Neuron (in vitro differentiated cells): Measurements from ENCODE around the gene AGAP1.

Experiments
- H2AFZ ChIP-seq: one replicate; pipeline ENCODE4 v1.6.1; 2013; ENCODE audit warnings: low read depth, mild to moderate bottlenecking, inconsistent platforms, low read length, moderate library complexity
- H3K27me3 ChIP-seq: one replicate; pipeline ENCODE4 v1.6.1; 2013; ENCODE audit warnings: low read length; ENCODE audit not compliant: insufficient read depth
- H3K36me3 ChIP-seq: one replicate; pipeline ENCODE4 v1.6.1; 2013; ENCODE audit warnings: low read length; ENCODE audit not compliant: insufficient read depth
- H3K4me1 ChIP-seq: one replicate; pipeline ENCODE4 v1.6.1; 2013; ENCODE audit warnings: low read length; ENCODE audit not compliant: insufficient read depth
- H3K4me3 ChIP-seq: 2 replicates; pipeline ENCODE4 v1.5.1; 2013; ENCODE audit warnings: mild to moderate bottlenecking, low read length, moderate library complexity
- H3K9me3 ChIP-seq: one replicate; pipeline ENCODE4 v1.6.1; 2013; ENCODE audit warnings: low read length

AGAP1 gene

DNA sequence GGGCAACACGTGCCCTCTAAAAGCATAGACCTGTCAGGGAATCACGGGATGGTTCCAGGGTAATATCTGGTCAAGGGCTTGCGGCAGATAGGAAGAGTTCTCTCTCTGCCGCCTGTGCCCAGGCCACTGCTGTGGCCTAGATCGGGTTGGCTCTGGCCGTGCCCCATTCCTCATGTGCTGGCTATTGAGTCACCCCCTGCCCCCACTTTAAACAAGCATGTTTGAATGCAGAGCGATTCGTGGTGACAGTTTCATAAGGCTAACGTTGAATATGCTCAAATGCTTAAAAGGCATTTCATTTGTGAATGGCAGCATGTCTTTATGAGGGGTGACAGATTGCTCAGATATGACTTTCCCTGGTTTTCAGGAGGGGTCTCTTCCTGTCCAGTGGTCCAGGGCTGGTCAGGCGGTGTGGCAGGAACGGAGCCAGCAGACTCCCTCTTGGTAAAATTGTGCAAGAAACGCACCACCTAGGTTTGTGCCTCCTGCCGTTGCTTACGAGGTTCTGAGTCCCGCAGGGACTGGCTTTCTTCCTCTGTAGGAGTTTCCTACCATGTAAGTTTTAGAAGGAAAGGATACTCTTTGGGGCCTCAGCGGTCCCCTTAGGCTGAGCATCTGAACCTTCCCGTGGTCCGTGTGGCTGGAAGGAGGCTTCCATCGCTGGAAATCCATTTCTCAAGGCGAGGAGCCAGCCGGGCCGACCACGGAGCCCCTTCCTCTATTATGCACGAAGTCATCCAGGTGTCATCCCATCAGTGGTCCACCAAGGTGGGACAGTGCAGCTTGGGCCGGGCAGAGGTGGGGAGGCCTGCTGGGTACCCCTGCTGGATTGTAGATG is 50.2 kb downstream of the AGAP1 start:
- no peaks in the 10 kb centered on the region for H3K36me3 ChIP-seq
- no peak overlapping the region for H2AFZ ChIP-seq
- no peaks in the 10 kb centered on the region for H3K9me3 ChIP-seq
- H3K27me3 ChIP-seq, result no peaks in the 10 kb centered on the region
- H3K4me3 ChIP-seq, result no peak overlapping the region
- no peaks in the 10 kb centered on the region for H3K4me1 ChIP-seq

- Histone ChIP-seq H3K27me3 (no peaks in the 10 kb centered on the region), H3K36me3 (no peaks in the 10 kb centered on the region), H3K4me3 (no peak overlapping the region), H3K9me3 (no peaks in the 10 kb centered on the region), H3K4me1 (no peaks in the 10 kb centered on the region), H2AFZ (no peak overlapping the region)
Observed at GRCh38 chr2:235544689-235544969, 50.8 kb downstream of the AGAP1 start.

- Histone ChIP-seq H3K9me3 (no peaks in the 10 kb centered on the region), H3K27me3 (no peaks in the 10 kb centered on the region), H3K36me3 (no peaks in the 10 kb centered on the region), H3K4me1 (no peaks in the 10 kb centered on the region), H3K4me3 (no peak overlapping the region), H2AFZ (no peak overlapping the region)
Observed at GRCh38 chr2:235545339-235546150, 51.7 kb downstream of the AGAP1 start.

DNA sequence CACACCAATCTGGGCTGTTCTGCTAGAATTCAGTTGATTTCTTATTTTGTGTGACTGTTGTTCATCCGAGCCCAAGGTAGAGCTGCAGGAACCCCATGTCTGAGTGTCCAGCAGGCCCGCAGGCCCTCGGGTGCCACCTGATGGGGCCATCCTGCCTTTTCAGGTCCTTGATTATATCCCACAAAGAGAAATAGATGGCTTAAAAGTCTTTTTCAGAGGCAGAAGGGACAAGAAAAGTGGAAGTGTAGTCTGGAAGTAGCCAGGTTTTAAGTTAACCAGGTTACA is 52.2 kb downstream of the AGAP1 start:
- no peak overlapping the region for H3K4me3 ChIP-seq
- H3K27me3 ChIP-seq, result no peaks in the 10 kb centered on the region
- no peaks in the 10 kb centered on the region for H3K4me1 ChIP-seq
- no peak overlapping the region for H2AFZ ChIP-seq
- H3K9me3 ChIP-seq, result no peaks in the 10 kb centered on the region
- H3K36me3 ChIP-seq, result no peaks in the 10 kb centered on the region

GRCh38 chr2:235546436-235546835 is 52.6 kb downstream of the AGAP1 start:
- no peak overlapping the region for H2AFZ ChIP-seq
- no peaks in the 10 kb centered on the region for H3K36me3 ChIP-seq
- peaks cover under 1% of the 10 kb centered on the region for H3K4me1 ChIP-seq
- H3K4me3 ChIP-seq, result no peak overlapping the region
- H3K27me3 ChIP-seq, result no peaks in the 10 kb centered on the region
- no peaks in the 10 kb centered on the region for H3K9me3 ChIP-seq

DNA sequence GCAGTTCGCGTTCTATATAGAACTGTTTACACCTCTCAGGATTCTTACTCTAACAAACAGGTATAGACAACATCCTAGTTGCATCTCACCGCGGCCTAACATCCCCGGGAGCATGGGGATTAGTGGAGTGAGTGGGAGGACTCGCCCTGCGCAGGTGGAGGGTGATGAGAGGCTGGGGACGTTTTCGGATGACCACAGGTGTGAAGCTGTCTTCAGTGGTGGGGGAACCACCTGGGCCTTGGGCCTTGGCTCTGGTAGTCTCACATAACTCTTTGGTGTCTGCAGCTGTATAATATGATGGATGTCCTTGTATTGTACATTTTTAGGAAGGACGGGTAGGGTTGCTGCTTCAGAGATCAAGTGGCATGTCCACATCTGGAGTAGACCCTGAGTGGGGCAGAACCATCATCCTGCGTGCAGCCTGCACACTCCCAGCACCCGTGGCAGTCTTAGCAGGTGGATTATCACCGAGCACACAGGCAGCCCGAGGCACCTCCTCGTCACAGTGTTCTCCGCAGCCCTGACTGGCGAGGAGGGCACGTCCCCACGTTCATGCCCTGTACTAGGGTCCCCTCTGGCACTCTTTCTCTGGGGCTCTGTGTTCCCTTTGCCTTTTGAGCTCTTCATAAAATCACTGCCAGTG is 56.0 kb downstream of the AGAP1 start:
- Histone ChIP-seq H3K4me3 (no peak overlapping the region), H3K27me3 (no peaks in the 10 kb centered on the region), H2AFZ (no peak overlapping the region), H3K36me3 (no peaks in the 10 kb centered on the region), H3K4me1 (peaks cover 4% of the 10 kb centered on the region), H3K9me3 (no peaks in the 10 kb centered on the region)

- no peaks in the 10 kb centered on the region for H3K27me3 ChIP-seq
Observed at GRCh38 chr2:235550378-235550760, 56.5 kb downstream of the AGAP1 start.

GRCh38 chr2:235550946-235551345 is 57.1 kb downstream of the AGAP1 start:
- H3K27me3 ChIP-seq, result no peaks in the 10 kb centered on the region

More at GRCh38 chr2:235550378-235550760, 56.5 kb downstream of the AGAP1 start:
- Histone ChIP-seq H3K4me3 (no peak overlapping the region), H3K4me1 (peaks cover 4% of the 10 kb centered on the region), H3K36me3 (no peaks in the 10 kb centered on the region), H3K9me3 (no peaks in the 10 kb centered on the region), H2AFZ (no peak overlapping the region)

DNA sequence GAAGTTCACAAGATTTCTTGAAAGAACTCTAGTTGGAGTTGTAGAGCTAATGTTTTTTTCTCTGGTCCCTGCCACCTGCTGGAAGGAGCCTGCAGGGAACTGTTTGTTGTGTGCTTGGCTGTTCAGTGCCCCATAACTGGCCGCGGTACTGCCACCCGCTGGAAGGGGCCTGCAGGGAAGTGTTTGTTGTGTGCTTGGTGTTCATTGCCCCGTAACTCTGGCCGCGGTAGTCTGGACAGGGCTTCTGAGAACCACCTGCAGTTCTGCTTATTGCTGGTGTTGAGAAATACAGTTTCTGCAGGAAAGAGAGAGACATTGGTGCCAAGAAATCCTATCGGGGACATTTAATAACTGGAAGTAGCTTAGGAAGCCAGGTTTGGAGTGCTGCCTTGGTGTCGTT is 58.1 kb downstream of the AGAP1 start:
- no peak overlapping the region for H3K4me3 ChIP-seq
- H3K27me3 ChIP-seq, result no peaks in the 10 kb centered on the region

More at GRCh38 chr2:235550946-235551345, 57.1 kb downstream of the AGAP1 start:
- Histone ChIP-seq H3K9me3 (no peaks in the 10 kb centered on the region), H3K4me3 (no peak overlapping the region), H3K36me3 (no peaks in the 10 kb centered on the region), H2AFZ (no peak overlapping the region), H3K4me1 (peaks cover 4% of the 10 kb centered on the region)

GRCh38 chr2:235552671-235553070 is 58.8 kb downstream of the AGAP1 start:
- Histone ChIP-seq H3K4me3 (no peak overlapping the region), H3K9me3 (no peaks in the 10 kb centered on the region), H3K36me3 (no peaks in the 10 kb centered on the region), H3K27me3 (no peaks in the 10 kb centered on the region), H2AFZ (no peak overlapping the region), H3K4me1 (peaks cover 4% of the 10 kb centered on the region)

More for the DNA sequence above, 58.1 kb downstream of the AGAP1 start:
- Histone ChIP-seq H3K4me1 (peaks cover 4% of the 10 kb centered on the region), H3K9me3 (no peaks in the 10 kb centered on the region), H3K36me3 (no peaks in the 10 kb centered on the region), H2AFZ (no peak overlapping the region)

- H2AFZ ChIP-seq, result no peak overlapping the region
- H3K27me3 ChIP-seq, result no peaks in the 10 kb centered on the region
- H3K36me3 ChIP-seq, result no peaks in the 10 kb centered on the region
- H3K4me1 ChIP-seq, result peaks cover 6% of the 10 kb centered on the region
- no peak overlapping the region for H3K4me3 ChIP-seq
- H3K9me3 ChIP-seq, result no peaks in the 10 kb centered on the region
Observed at GRCh38 chr2:235553291-235553690, 59.4 kb downstream of the AGAP1 start.

DNA sequence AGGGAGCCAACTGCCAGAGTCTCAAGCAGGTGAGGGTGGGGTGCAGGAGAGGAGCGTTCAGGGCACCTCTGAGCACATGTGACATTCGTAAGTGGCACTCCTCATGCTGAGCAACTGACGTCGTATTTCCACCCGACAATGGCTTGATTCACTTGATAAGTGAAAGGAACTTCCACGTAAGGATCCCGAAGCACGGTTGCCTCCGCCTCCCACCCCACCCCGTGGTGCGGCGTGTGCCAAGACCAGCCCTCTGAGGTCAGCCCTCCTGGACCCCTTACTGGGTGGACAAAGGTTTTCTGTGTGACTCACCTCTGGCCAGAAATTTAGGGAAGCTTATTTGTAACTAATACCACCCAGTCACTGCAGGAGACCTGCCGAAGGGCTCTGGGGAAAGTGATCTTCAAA is 59.9 kb downstream of the AGAP1 start:
- Histone ChIP-seq H3K4me1 (peaks cover 6% of the 10 kb centered on the region), H3K27me3 (no peaks in the 10 kb centered on the region), H3K4me3 (no peak overlapping the region), H2AFZ (no peak overlapping the region), H3K36me3 (no peaks in the 10 kb centered on the region), H3K9me3 (no peaks in the 10 kb centered on the region)

- Histone ChIP-seq H3K4me1 (peaks cover 6% of the 10 kb centered on the region), H3K9me3 (no peaks in the 10 kb centered on the region), H3K4me3 (no peak overlapping the region), H3K36me3 (no peaks in the 10 kb centered on the region), H3K27me3 (no peaks in the 10 kb centered on the region), H2AFZ (no peak overlapping the region)
Observed at GRCh38 chr2:235554385-235554784, 60.5 kb downstream of the AGAP1 start.
